ENCODE results near the gene C19orf73.

- TF ChIP-seq POLR2A (IDR thresholded peaks at IDR 0.05) = no peak
- no peak for TF ChIP-seq CTCF (IDR thresholded peaks at IDR 0.05)
- no peak for TF ChIP-seq POLR2AphosphoS5 (IDR thresholded peaks at IDR 0.05)
Measured at GRCh38 chr19:49161987-49162386, 43.0 kb upstream of the C19orf73 start.
